A549 (cell line): Measurements from ENCODE around the gene NME2. TPM values are rescaled to one million over a fixed set of nuclear protein-coding genes. Genes with fewer than 3 reads are reported as not detected.

Source experiments
- ATAC-seq, 2 experiments: fragments of 200-7000 bp in 1 of 2; fragments of >200 bp in 1 of 2; cut with Nextera tagmentation in 1 of 2; cut with Tn5 transposase in 1 of 2; 3 replicates each; pipeline versions ENCODE4 v1.8.0 to v1.9.1; 2018 to 2020; ENCODE audit warnings: mild to moderate bottlenecking in 1 of 2, moderate library complexity in 1 of 2
- CTCF ChIA-PET: fragments of 300-600 bp; sonication (Branson Sonifier 250); formaldehyde crosslinking; extraction: SDS; loops from one replicate; lab custom pipeline; 2021; ENCODE audit warnings: antibody characterized with exemption, inconsistent platforms; lab: Yijun Ruan, JAX
- POLR2A ChIA-PET: fragments of 350-600 bp; formaldehyde crosslinking; extraction: SDS; loops from one replicate; lab custom pipeline; 2021; ENCODE audit warnings: antibody characterized with exemption, inconsistent platforms; lab: Yijun Ruan, JAX
- DNase-seq, 2 experiments: peaks; one replicate each; pipeline versions ENCODE4 v3.0.0 to v3.0.0-alpha.2; 2011 to 2016; ENCODE audit warnings: low read depth in 1 of 2, low spot score in 1 of 2
- FAIRE-seq: peaks from 2 replicates; lab custom pipeline; 2011; peaks lifted over from hg19 to GRCh38; lab: Jason Lieb, UNC
- H3K27ac ChIP-seq, 2 experiments: fragments of >200 bp; sonication (Bioruptor Twin); formaldehyde crosslinking; 3 replicates each; pipeline ENCODE4 v1.5.1; 2016 to 2017
- H3K4me1 ChIP-seq: fragments of >200 bp; sonication (Bioruptor Twin); formaldehyde crosslinking; 3 replicates; pipeline ENCODE4 v1.6.1; 2016
- H3K4me2 ChIP-seq: fragments of >200 bp; sonication (Bioruptor Twin); formaldehyde crosslinking; 3 replicates; pipeline ENCODE4 v1.6.1; 2016
- H3K4me3 ChIP-seq: fragments of >200 bp; sonication (Bioruptor Twin); formaldehyde crosslinking; 3 replicates; pipeline ENCODE4 v1.5.1; 2016
- H3K9me3 ChIP-seq: fragments of >200 bp; sonication (Bioruptor Twin); formaldehyde crosslinking; 3 replicates; pipeline ENCODE4 v1.6.1; 2016
- BHLHE40 ChIP-seq: IDR thresholded peaks from 2 replicates; pipeline ENCODE4 v1.6.1; 2012; ENCODE audit warnings: low read depth, low read length, inconsistent platforms
- CEBPB ChIP-seq, 2 experiments: fragments of >200 bp in 1 of 2; sonication (Bioruptor Twin) in 1 of 2; formaldehyde crosslinking in 1 of 2; IDR thresholded peaks; 2 replicates each; pipeline ENCODE4 v1.6.1; 2012 to 2016
- CTCF ChIP-seq: fragments of >200 bp; sonication (Bioruptor Twin); formaldehyde crosslinking; IDR thresholded peaks from 3 replicates; pipeline ENCODE4 v1.5.1; 2016
- EHF ChIP-seq: fragments of 250-450 bp; sonication (Bioruptor Pico); IDR thresholded peaks from 2 replicates; pipeline ENCODE4 v1.5.0; 2020; ENCODE audit warnings: mild to moderate bottlenecking
- ESRRA ChIP-seq: fragments of 150-350 bp; IDR thresholded peaks from 2 replicates; pipeline ENCODE4 v1.6.1; 2014; ENCODE audit warnings: mild to moderate bottlenecking, low read length, borderline replicate concordance
- GATA3 ChIP-seq: IDR thresholded peaks from 2 replicates; pipeline ENCODE4 v1.6.1; 2012; ENCODE audit warnings: borderline replicate concordance
- HDAC2 ChIP-seq: fragments of 200-600 bp; sonication (generic); IDR thresholded peaks from 2 replicates; pipeline ENCODE4 v1.6.1; 2016
- HMGXB4 ChIP-seq: fragments of 250-450 bp; sonication (Bioruptor Pico); IDR thresholded peaks from 2 replicates; pipeline ENCODE4 v1.5.0; 2021; ENCODE audit warnings: mild to moderate bottlenecking, moderate library complexity, borderline replicate concordance
- HOXA7 ChIP-seq: fragments of 250-450 bp; sonication (Bioruptor Pico); IDR thresholded peaks from 2 replicates; pipeline ENCODE4 v1.5.0; 2020; ENCODE audit warnings: mild to moderate bottlenecking, moderate library complexity
- HOXB5 ChIP-seq: fragments of 250-450 bp; sonication (Bioruptor Pico); IDR thresholded peaks from 2 replicates; pipeline ENCODE4 v1.5.0; 2020; ENCODE audit warnings: mild to moderate bottlenecking, moderate library complexity
- JUN ChIP-seq, 2 experiments: fragments of >200 bp; sonication (Bioruptor Twin); formaldehyde crosslinking; IDR thresholded peaks; 2 replicates in 1 of 2; 3 replicates in 1 of 2; pipeline ENCODE4 v1.6.1; 2016 to 2017
- JUNB ChIP-seq: fragments of >200 bp; sonication (Bioruptor Twin); formaldehyde crosslinking; IDR thresholded peaks from 2 replicates; pipeline ENCODE4 v1.6.1; 2016
- KDM5A ChIP-seq: fragments of 200-600 bp; sonication (generic); IDR thresholded peaks from 2 replicates; pipeline ENCODE4 v1.6.1; 2016; ENCODE audit warnings: antibody characterized with exemption, mild to moderate bottlenecking
- MAFK ChIP-seq: fragments of 450-650 bp; IDR thresholded peaks from 2 replicates; pipeline ENCODE4 v1.6.1; 2014; ENCODE audit not compliant: partially characterized antibody
- MAZ ChIP-seq: fragments of 150-350 bp; IDR thresholded peaks from 2 replicates; pipeline ENCODE4 v1.6.1; 2014; ENCODE audit warnings: antibody characterized with exemption, low read depth, low read length, borderline replicate concordance
- MYC ChIP-seq: IDR thresholded peaks from 2 replicates; pipeline ENCODE4 v1.6.1; 2012; ENCODE audit warnings: mild to moderate bottlenecking, inconsistent platforms, low read length, improper control_type of control experiment, borderline replicate concordance
- NPAS2 ChIP-seq: fragments of 250-450 bp; sonication (Bioruptor Pico); IDR thresholded peaks from 2 replicates; pipeline ENCODE4 v1.8.0; 2022; ENCODE audit warnings: mild to moderate bottlenecking, moderate library complexity, borderline replicate concordance
- PHF8 ChIP-seq: fragments of 200-600 bp; sonication (generic); IDR thresholded peaks from 2 replicates; pipeline ENCODE4 v1.6.1; 2016; ENCODE audit warnings: low read depth, mild to moderate bottlenecking, antibody characterized with exemption, moderate library complexity, borderline replicate concordance
- RCOR1 ChIP-seq: fragments of 150-350 bp; IDR thresholded peaks from 2 replicates; pipeline ENCODE4 v1.6.1; 2014; ENCODE audit warnings: antibody characterized with exemption, low read length, low read depth
- RFX5 ChIP-seq: fragments of 450-650 bp; IDR thresholded peaks from 2 replicates; pipeline ENCODE4 v1.7.1; 2014; ENCODE audit warnings: antibody characterized with exemption, mild to moderate bottlenecking, moderate library complexity
- SREBF2 ChIP-seq: fragments of 450-650 bp; IDR thresholded peaks from 2 replicates; pipeline ENCODE4 v1.6.1; 2014; ENCODE audit warnings: mild to moderate bottlenecking, moderate library complexity
- TP53 ChIP-seq: fragments of 250-450 bp; sonication (Bioruptor Pico); IDR thresholded peaks from 2 replicates; pipeline ENCODE4 v1.5.0; 2021; ENCODE audit warnings: mild to moderate bottlenecking, moderate library complexity
- ZC3H11A ChIP-seq: fragments of 450-650 bp; IDR thresholded peaks from 2 replicates; pipeline ENCODE4 v1.6.1; 2014; ENCODE audit warnings: antibody characterized with exemption, mild to moderate bottlenecking
- ZSCAN20 ChIP-seq: fragments of 250-450 bp; sonication (Bioruptor Pico); IDR thresholded peaks from 2 replicates; pipeline ENCODE4 v1.8.0; 2022; ENCODE audit warnings: mild to moderate bottlenecking, moderate library complexity
- WGBS: methylation state at CpG from one replicate; pipeline ENCODE4 v1.1.6; 2017; ENCODE audit errors: missing lambda C conversion rate; 5-methylcytosine and 5-hydroxymethylcytosine counted together
- polyA plus RNA-seq, 4 experiments: library from polyadenylated mRNA; depleted of rRNA in 3 of 4; stranded (reverse); fragments of >200 nt; fragmentation: RNase III in 1 of 4; extraction: RNeasy Plus Mini Kit Qiagen cat#74134 plus additional on column Dnase treatment in 1 of 4; gene quantifications; 2 replicates in 3 of 4; 3 replicates in 1 of 4; pipeline ENCODE4 v1.2.3, GENCODE V29; 2011 to 2017
- TF ChIP-seq, protein P1 (sequence below): fragments of >200 bp; sonication (Bioruptor Twin); formaldehyde crosslinking; IDR thresholded peaks from 3 replicates; pipeline ENCODE4 v1.6.1; 2016
- TF ChIP-seq, protein P2 (sequence below): IDR thresholded peaks from 2 replicates; pipeline ENCODE4 v1.6.1; 2012
- TF ChIP-seq, protein P3 (sequence below): IDR thresholded peaks from 2 replicates; pipeline ENCODE4 v1.6.1; 2012; ENCODE audit warnings: low read depth, borderline replicate concordance
- TF ChIP-seq, protein P4 (sequence below): IDR thresholded peaks from 2 replicates; pipeline ENCODE4 v1.6.1; 2012

The NME2 gene
- polyA plus RNA-seq, 2 of the 4 experiments (the other 2 are of a cell fraction) = 1,425 to 1,862 TPM

DNA sequence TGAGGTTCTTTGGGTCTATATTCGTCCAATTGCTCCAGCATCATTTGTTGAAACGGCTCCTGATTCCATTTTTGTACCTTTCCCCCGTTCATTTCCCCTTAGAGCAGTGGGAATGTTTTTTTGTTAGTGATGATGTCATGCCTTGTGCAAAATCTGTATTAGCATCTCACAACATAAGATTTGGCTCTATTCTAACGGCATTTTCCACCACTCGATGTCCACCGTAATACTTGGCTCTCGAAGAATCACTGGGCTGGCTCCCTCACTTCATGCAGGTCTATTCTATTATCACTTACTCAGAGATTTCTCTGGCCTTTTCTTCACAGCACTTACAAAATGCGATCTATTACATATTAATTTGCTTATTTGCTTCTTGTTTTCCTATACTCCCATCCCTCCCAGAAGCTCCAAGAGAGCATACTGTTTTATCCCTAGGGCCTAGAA is 13.4 kb upstream of the NME2 start:
- whole genome bisulfite sequencing = 6% methylated on average over 8 of the region's 8 CpGs
- H3K27ac ChIP-seq = peak overlapping the region; percentile 68 to 81
- H3K4me1 ChIP-seq = peaks cover 25% of the 10 kb centered on the region
- ChIA-PET POLR2A (interaction anchor here (0.8 to 2.5 kb wide), 12 partner anchors 9 to 433 kb away, joined by 3 to 41 read pairs (median 4); partner anchors contain the start of genes LUC7L3, NME2, SPAG9 and TOB1), CTCF (interaction anchor here (0.7 to 6.5 kb wide), 59 partner anchors 10 to 603 kb away, joined by 3 to 202 read pairs (median 6); partner anchors contain the start of genes NME2, SPAG9 and TOB1)
- peak; percentile 39 to 52 for ATAC-seq
- H3K9me3 ChIP-seq = no peaks in the 10 kb centered on the region
- peak in 1 of 2 experiments; percentile 60 for DNase-seq
- no peak for TF ChIP-seq BHLHE40
- TF ChIP-seq HOXA7 (CRISPR knock-in tag) = peak; percentile 36; the same call in 1 of the 2 replicates
- TF ChIP-seq, all 56 proteins: peak for 1
- peak overlapping the region; percentile 74 for H3K4me3 ChIP-seq
- H3K4me2 ChIP-seq = peak overlapping the region; percentile 80
- FAIRE-seq = no peak

DNA sequence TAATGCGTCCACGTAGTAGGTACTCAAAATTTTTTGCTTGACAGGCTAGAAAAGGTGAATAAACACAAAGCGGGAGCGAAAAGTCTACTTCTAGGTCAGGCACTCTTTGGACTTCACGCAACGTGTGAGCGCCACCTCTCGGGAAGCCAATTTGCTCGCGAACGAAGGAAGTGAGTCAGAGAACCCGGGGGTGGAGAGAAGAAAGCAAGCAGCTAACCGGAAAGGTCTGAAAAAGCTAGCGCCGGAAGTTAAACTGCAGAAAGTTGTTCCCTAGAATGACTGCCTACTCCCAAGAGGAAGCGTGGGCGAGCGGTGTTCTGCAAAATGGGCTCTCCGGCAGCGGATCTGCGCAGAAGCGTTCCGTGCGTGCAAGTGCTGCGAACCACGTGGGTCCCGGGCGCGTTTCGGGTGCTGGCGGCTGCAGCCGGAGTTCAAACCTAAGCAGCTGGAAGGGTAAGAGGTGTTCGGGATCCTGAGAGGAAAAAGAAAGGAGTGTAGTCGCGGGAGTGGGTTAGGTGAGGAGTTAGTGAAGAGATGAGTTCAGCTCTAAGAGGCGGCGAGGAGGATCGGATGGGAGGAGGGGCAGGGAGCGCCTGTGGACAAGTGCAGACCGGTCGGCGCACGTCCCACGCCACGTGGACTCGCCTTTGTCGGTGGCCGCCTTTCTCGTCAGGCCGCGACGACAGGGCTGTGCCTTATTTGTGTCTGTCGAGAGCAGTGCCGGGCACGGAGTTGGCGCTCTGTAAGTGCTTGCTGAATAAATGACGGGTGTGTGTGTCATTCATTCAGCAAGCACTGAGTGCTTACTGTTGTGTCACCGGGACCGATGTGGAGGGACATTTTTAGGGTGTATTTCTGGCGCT is 12.8 kb upstream of the NME2 start, which contains the start of gene NME1:
NME1 (plus strand) TSS at position 350 of the 863 bp plus-strand sequence. CDS start 2,096 bp downstream, outside the sequence.
- peak within 1 kb of the TSS; percentile 74 for H3K4me3 ChIP-seq
- peak within 1 kb of the TSS; percentile 96 for H3K4me2 ChIP-seq
- CTCF ChIA-PET = interaction anchor here (0.6 to 6.5 kb wide), 72 partner anchors 10 to 603 kb away, joined by 3 to 202 read pairs (median 5); partner anchors contain the start of genes NME2, SPAG9 and TOB1
- peak within 1 kb of the TSS; percentile 82 to 88 for H3K27ac ChIP-seq
- peaks cover 25% of the 10 kb centered on the region for H3K4me1 ChIP-seq
- no peaks in the 10 kb centered on the region for H3K9me3 ChIP-seq
- ATAC-seq = peak; percentile 96 to 98
- peak; percentile 96 for FAIRE-seq
- 1% methylated on average over 60 of the region's 60 CpGs for WGBS
- POLR2A ChIA-PET = interaction anchor here (0.8 to 2.5 kb wide), 12 partner anchors 9 to 434 kb away, joined by 3 to 41 read pairs (median 4); partner anchors contain the start of genes LUC7L3, NME2, SPAG9 and TOB1
- peak; percentile 99 to 100 for DNase-seq
- TF ChIP-seq JUN (IDR thresholded peaks at IDR 0.05) (peak; percentile 94 to 99), SREBF2 (no peak), GATA3 (peak; percentile 67; the same call in 1 of the 2 replicates), MAFK (peak; percentile 41), RCOR1 (peak; percentile 64; the same call in 1 of the 2 replicates), BHLHE40 (no peak), EHF (CRISPR knock-in tag) (no peak), MYC (peak; percentile 100), NPAS2 (CRISPR knock-in tag) (no peak), HMGXB4 (CRISPR knock-in tag) (peak; percentile 49; the same call in 1 of the 2 replicates), PHF8 (no peak), KDM5A (peak; percentile 74), ZSCAN20 (no peak), CEBPB (IDR thresholded peaks at IDR 0.05) (peak in 1 of 2 experiments; percentile 42; a peak in 2 of 4 replicates), ESRRA (0 out of 2 replicates have a peak, but pooled peaks have one; percentile 55), JUNB (peak; percentile 48), ZC3H11A (peak; percentile 44; the same call in 1 of the 2 replicates), CTCF (peak; percentile 98), HDAC2 (peak; percentile 57; the same call in 1 of the 2 replicates), TP53 (CRISPR knock-in tag) (peak; percentile 84; the same call in 1 of the 2 replicates), HOXB5 (CRISPR knock-in tag) (no peak), RFX5 (no peak; the same call in 1 of the 2 replicates), MAZ (peak; percentile 85; the same call in 1 of the 2 replicates)
- TF ChIP-seq, protein P1, sequence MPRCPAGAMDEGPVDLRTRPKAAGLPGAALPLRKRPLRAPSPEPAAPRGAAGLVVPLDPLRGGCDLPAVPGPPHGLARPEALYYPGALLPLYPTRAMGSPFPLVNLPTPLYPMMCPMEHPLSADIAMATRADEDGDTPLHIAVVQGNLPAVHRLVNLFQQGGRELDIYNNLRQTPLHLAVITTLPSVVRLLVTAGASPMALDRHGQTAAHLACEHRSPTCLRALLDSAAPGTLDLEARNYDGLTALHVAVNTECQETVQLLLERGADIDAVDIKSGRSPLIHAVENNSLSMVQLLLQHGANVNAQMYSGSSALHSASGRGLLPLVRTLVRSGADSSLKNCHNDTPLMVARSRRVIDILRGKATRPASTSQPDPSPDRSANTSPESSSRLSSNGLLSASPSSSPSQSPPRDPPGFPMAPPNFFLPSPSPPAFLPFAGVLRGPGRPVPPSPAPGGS = peak; percentile 56; the same call in 1 of the 3 replicates
- TF ChIP-seq, protein P2, sequence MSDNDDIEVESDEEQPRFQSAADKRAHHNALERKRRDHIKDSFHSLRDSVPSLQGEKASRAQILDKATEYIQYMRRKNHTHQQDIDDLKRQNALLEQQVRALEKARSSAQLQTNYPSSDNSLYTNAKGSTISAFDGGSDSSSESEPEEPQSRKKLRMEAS = peak; percentile 100
- TF ChIP-seq, protein P3, sequence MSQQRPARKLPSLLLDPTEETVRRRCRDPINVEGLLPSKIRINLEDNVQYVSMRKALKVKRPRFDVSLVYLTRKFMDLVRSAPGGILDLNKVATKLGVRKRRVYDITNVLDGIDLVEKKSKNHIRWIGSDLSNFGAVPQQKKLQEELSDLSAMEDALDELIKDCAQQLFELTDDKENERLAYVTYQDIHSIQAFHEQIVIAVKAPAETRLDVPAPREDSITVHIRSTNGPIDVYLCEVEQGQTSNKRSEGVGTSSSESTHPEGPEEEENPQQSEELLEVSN = peak; percentile 90
- TF ChIP-seq, protein P4, sequence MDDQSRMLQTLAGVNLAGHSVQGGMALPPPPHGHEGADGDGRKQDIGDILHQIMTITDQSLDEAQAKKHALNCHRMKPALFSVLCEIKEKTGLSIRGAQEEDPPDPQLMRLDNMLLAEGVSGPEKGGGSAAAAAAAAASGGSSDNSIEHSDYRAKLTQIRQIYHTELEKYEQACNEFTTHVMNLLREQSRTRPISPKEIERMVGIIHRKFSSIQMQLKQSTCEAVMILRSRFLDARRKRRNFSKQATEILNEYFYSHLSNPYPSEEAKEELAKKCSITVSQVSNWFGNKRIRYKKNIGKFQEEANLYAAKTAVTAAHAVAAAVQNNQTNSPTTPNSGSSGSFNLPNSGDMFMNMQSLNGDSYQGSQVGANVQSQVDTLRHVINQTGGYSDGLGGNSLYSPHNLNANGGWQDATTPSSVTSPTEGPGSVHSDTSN = peak; percentile 79; the same call in 1 of the 2 replicates
